Parathyroid adenoma (tissue), 2 donors: ENCODE results near the gene ARFGAP3.

ENCODE experiments used
- H2AFZ ChIP-seq: fragments of 300-600 bp; sonication (generic); one replicate; pipeline ENCODE4 v1.7.0; 2017; ENCODE audit warnings: antibody characterized with exemption, mild to moderate bottlenecking
- H3K27ac ChIP-seq: fragments of 300-600 bp; sonication (generic); one replicate; pipeline ENCODE4 v1.7.0; 2017
- H3K27me3 ChIP-seq: fragments of 300-600 bp; sonication (generic); one replicate; pipeline ENCODE4 v1.7.0; 2017; ENCODE audit warnings: low read length; ENCODE audit not compliant: control insufficient read depth, insufficient read depth
- H3K36me3 ChIP-seq: fragments of 300-600 bp; sonication (generic); one replicate; pipeline ENCODE4 v1.7.0; 2017; ENCODE audit warnings: low read length; ENCODE audit not compliant: control insufficient read depth, insufficient read depth
- H3K4me1 ChIP-seq: fragments of 300-600 bp; sonication (generic); one replicate; pipeline ENCODE4 v1.7.0; 2017; ENCODE audit warnings: control low read depth
- H3K4me2 ChIP-seq: fragments of 300-600 bp; sonication (generic); one replicate; pipeline ENCODE4 v1.7.0; 2017; ENCODE audit warnings: low read length
- H3K4me3 ChIP-seq: fragments of 300-600 bp; sonication (generic); one replicate; pipeline ENCODE4 v1.7.0; 2017; ENCODE audit warnings: low read depth, low read length
- H3K79me2 ChIP-seq: fragments of 300-600 bp; sonication (generic); one replicate; pipeline ENCODE4 v1.7.0; 2017; ENCODE audit warnings: control low read depth
- H3K9ac ChIP-seq: fragments of 300-600 bp; sonication (generic); one replicate; pipeline ENCODE4 v1.7.0; 2017; ENCODE audit warnings: mild to moderate bottlenecking
- H3K9me3 ChIP-seq: fragments of 300-600 bp; sonication (generic); one replicate; pipeline ENCODE4 v1.7.0; 2017; ENCODE audit warnings: low read length; ENCODE audit not compliant: control insufficient read depth
- CTCF ChIP-seq: fragments of 300-600 bp; sonication (generic); IDR thresholded peaks from one replicate; pipeline ENCODE4 v1.7.0; 2017; ENCODE audit warnings: antibody characterized with exemption, mild to moderate bottlenecking
- donor health status: primary hyperparathyroidism.

The ARFGAP3 gene

GRCh38 chr22:42813501-42813900, 43.6 kb downstream of the ARFGAP3 start:
- Histone ChIP-seq H3K4me2 (no peak overlapping the region), H3K27ac (no peak overlapping the region), H3K4me3 (no peak overlapping the region), H3K9me3 (no peaks in the 10 kb centered on the region), H3K9ac (no peak overlapping the region), H3K79me2 (no peaks in the 10 kb centered on the region), H2AFZ (no peak overlapping the region), H3K27me3 (no peaks in the 10 kb centered on the region), H3K36me3 (no peaks in the 10 kb centered on the region), H3K4me1 (no peaks in the 10 kb centered on the region)
- no peak for TF ChIP-seq CTCF

GRCh38 chr22:42811459-42811858, 45.6 kb downstream of the ARFGAP3 start:
- no peak overlapping the region for H3K4me2 ChIP-seq
- H3K4me3 ChIP-seq, result no peak overlapping the region
- H3K9ac ChIP-seq, result no peak overlapping the region
- no peaks in the 10 kb centered on the region for H3K36me3 ChIP-seq
- no peak overlapping the region for H3K27ac ChIP-seq
- H3K27me3 ChIP-seq, result no peaks in the 10 kb centered on the region
- no peaks in the 10 kb centered on the region for H3K79me2 ChIP-seq
- H2AFZ ChIP-seq, result no peak overlapping the region
- no peaks in the 10 kb centered on the region for H3K4me1 ChIP-seq
- no peaks in the 10 kb centered on the region for H3K9me3 ChIP-seq
- TF ChIP-seq CTCF, result no peak

GRCh38 chr22:42808521-42808920, 48.6 kb downstream of the ARFGAP3 start:
- H3K4me2 ChIP-seq, result no peak overlapping the region
- no peaks in the 10 kb centered on the region for H3K27me3 ChIP-seq
- H3K9me3 ChIP-seq, result no peaks in the 10 kb centered on the region
- H3K27ac ChIP-seq, result no peak overlapping the region
- H3K4me1 ChIP-seq, result peaks cover 8% of the 10 kb centered on the region
- H3K79me2 ChIP-seq, result no peaks in the 10 kb centered on the region
- no peak overlapping the region for H3K9ac ChIP-seq
- no peak overlapping the region for H3K4me3 ChIP-seq
- no peak for TF ChIP-seq CTCF
- H2AFZ ChIP-seq, result no peak overlapping the region
- H3K36me3 ChIP-seq, result no peaks in the 10 kb centered on the region

GRCh38 chr22:42807185-42807584, 49.9 kb downstream of the ARFGAP3 start:
- Histone ChIP-seq H3K36me3 (no peaks in the 10 kb centered on the region), H3K4me1 (peaks cover 8% of the 10 kb centered on the region)

More at GRCh38 chr22:42807185-42807584, 49.9 kb downstream of the ARFGAP3 start:
- Histone ChIP-seq H3K27ac (no peak overlapping the region), H3K4me2 (no peak overlapping the region), H3K79me2 (no peaks in the 10 kb centered on the region), H3K9me3 (no peaks in the 10 kb centered on the region), H3K4me3 (no peak overlapping the region), H2AFZ (no peak overlapping the region), H3K9ac (no peak overlapping the region), H3K27me3 (no peaks in the 10 kb centered on the region)
- TF ChIP-seq CTCF, result no peak
